OCI-LY7 (cell line): ENCODE data around the gene CSNK1G1.

ENCODE experiments used
- CTCF ChIP-seq: fragments of 200-600 bp; sonication (generic); conservative IDR thresholded peaks from 2 replicates; pipeline ENCODE4 v1.5.1; 2014; ENCODE audit warnings: mild to moderate bottlenecking, antibody characterized with exemption, low read length, moderate library complexity, mixed read lengths
- EZH2phosphoT487 ChIP-seq: fragments of 200-600 bp; sonication (generic); IDR thresholded peaks from 2 replicates; pipeline ENCODE4 v1.6.1; 2018; ENCODE audit warnings: low read depth, borderline replicate concordance, mild to moderate bottlenecking, mixed run types, antibody characterized with exemption, low read length, moderate library complexity, mixed read lengths

DNA sequence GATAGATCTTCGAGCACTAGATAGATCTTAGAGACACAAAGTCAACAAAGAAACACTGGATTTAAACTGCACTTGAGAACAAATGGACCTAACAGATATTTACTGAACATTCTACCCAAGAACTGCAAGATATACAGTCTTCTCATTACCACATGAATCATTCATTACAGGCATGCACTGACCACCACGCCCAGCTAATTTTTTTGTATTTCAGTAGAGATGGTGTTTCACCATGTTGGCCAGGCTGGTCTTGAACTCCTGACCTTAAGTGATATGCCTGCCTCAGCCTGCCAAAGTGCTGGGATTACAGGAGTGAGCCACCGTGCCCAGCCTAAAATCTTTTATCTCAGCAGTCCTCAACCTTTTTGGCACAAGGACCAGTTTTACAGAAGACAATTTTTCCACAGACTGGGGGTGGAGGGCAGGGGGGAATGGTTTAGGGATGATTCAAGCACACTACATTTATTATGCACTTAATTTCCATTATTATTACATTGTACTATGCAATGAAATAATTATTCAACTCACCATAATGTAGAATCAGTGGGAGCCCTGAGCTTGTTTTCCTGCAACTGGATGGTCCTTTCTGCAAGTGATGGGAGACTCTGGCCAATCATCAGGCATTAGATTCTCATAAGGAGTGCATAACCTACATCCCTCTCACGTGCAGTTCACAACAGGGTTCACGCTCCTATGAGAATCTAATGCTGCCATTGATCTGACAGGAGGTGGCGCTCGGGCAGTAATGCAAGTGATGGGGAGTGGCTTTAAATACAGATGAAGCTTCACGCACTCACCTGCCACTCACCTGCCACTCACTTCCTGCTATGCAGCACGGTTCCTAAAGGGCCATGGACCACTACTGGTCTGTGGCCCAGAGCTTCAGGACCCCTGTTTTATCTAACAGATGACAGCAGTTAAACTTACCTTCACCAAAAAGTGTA lies 21.7 kb downstream of the CSNK1G1 start:
- TF ChIP-seq CTCF (peak; percentile 73), EZH2phosphoT487 (no peak)
